Calu3 (cell line): ENCODE measurements around the gene CHMP2A. TPM values are rescaled to one million over a fixed set of nuclear protein-coding genes. Genes with fewer than 3 reads are reported as not detected.
A peak's percentile ranks its signal among the peaks of the same experiment; 100 is the strongest.

Source experiments
- BruUV-seq: library from RNA; stranded (reverse); fragments of 400-500 nt; replicated peaks from 2 replicates; lab custom pipeline; 2021; lab: Mats Ljungman, UMichigan
- CTCF ChIA-PET: fragments of 300-600 bp; sonication (Branson Sonifier 250); formaldehyde crosslinking; loops from one replicate; lab custom pipeline; 2022; ENCODE audit warnings: antibody characterized with exemption; lab: Charles Lee
- DNase-seq: peaks from one replicate; pipeline ENCODE4 v3.0.0; 2022
- H3K27ac Mint-ChIP-seq: one replicate; pipeline ENCODE4 v1.8.0; 2022; ENCODE audit warnings: mixed read lengths; ENCODE audit not compliant: unreplicated experiment
- H3K27me3 Mint-ChIP-seq: one replicate; pipeline ENCODE4 v1.8.0; 2022; ENCODE audit warnings: mixed read lengths; ENCODE audit not compliant: unreplicated experiment
- H3K36me3 Mint-ChIP-seq: one replicate; pipeline ENCODE4 v1.8.0; 2022; ENCODE audit warnings: mild to moderate bottlenecking, moderate library complexity, mixed read lengths; ENCODE audit not compliant: insufficient read depth, unreplicated experiment
- H3K4me1 Mint-ChIP-seq: one replicate; pipeline ENCODE4 v1.8.0; 2022; ENCODE audit warnings: mild to moderate bottlenecking, low read depth, mixed read lengths; ENCODE audit not compliant: unreplicated experiment
- H3K4me3 Mint-ChIP-seq: one replicate; pipeline ENCODE4 v1.8.0; 2022; ENCODE audit warnings: mild to moderate bottlenecking, low read depth, moderate library complexity, mixed read lengths; ENCODE audit not compliant: unreplicated experiment
- H3K9me3 Mint-ChIP-seq: one replicate; pipeline ENCODE4 v1.8.0; 2022; ENCODE audit warnings: low read depth, mixed read lengths; ENCODE audit not compliant: unreplicated experiment
- intact Hi-C: fragments of 100-400 bp; cut with micrococcal nuclease; formaldehyde crosslinking; loops from one replicate; pipeline ENCODE4 v1.10.0; 2022; ENCODE audit not compliant: unreplicated experiment
- total RNA-seq: library from RNA; stranded (reverse); gene quantifications from 2 replicates; pipeline ENCODE4 v1.2.3, GENCODE V29; 2022
- TF ChIP-seq, protein P1 (sequence below): fragments of 200-600 bp; IDR thresholded peaks from one replicate; pipeline ENCODE4 v1.8.0; 2022; ENCODE audit warnings: antibody characterized with exemption; ENCODE audit not compliant: unreplicated experiment

The CHMP2A gene
- total RNA-seq, 1 experiment from 2014 or later: 168 TPM

DNA sequence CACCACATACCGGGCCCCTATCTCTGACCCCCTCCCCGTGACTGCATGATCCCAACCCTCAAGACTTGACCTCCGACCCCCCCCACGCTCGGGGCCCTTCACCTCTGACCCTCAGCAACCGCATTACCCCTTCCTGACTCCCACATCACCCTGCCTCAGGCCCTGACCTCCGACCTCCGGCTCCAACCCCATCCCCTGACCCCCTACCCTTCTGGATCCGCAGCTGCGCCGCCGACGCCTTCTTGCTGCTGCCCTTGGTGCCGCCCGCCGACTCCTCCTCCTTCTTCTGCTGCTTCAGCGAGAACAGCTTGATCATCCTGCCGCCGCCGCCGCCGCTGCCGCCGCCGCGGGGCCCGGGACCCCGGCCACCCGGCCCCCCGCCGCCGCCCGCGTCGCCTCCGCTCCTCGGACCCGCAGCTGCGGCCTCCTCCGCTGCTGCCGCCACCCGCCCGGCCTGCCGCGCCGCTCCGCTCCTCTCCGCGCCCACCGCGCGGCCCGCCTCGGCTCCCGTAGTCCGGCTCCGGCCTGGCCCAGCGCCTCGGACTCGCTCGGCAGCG, 3.2 kb upstream of the CHMP2A start, which contains the start of gene UBE2M:
UBE2M (minus strand) TSS at position 546 of the 557 bp plus-strand sequence; CDS start at position 316, 230 bp downstream.
- peaks cover 97% of the 10 kb centered on the region for H3K36me3 Mint-ChIP-seq
- H3K4me1 Mint-ChIP-seq: peaks cover 39% of the 10 kb centered on the region
- no peaks in the 10 kb centered on the region for H3K9me3 Mint-ChIP-seq
- CTCF ChIA-PET: interaction anchor here (2.3 kb wide), 1 partner anchor 38 kb away, joined by 7 read pairs; the partner anchor contains the start of gene ZBTB45
- peak within 1 kb of the TSS; percentile 88 for H3K4me3 Mint-ChIP-seq
- DNase-seq: no peak
- BruUV-seq: no TSS peak
- H3K27ac Mint-ChIP-seq: peak within 1 kb of the TSS; percentile 93
- intact Hi-C loops: no loop called here
- peaks cover 20% of the 10 kb centered on the region for H3K27me3 Mint-ChIP-seq
- TF ChIP-seq, protein P1, sequence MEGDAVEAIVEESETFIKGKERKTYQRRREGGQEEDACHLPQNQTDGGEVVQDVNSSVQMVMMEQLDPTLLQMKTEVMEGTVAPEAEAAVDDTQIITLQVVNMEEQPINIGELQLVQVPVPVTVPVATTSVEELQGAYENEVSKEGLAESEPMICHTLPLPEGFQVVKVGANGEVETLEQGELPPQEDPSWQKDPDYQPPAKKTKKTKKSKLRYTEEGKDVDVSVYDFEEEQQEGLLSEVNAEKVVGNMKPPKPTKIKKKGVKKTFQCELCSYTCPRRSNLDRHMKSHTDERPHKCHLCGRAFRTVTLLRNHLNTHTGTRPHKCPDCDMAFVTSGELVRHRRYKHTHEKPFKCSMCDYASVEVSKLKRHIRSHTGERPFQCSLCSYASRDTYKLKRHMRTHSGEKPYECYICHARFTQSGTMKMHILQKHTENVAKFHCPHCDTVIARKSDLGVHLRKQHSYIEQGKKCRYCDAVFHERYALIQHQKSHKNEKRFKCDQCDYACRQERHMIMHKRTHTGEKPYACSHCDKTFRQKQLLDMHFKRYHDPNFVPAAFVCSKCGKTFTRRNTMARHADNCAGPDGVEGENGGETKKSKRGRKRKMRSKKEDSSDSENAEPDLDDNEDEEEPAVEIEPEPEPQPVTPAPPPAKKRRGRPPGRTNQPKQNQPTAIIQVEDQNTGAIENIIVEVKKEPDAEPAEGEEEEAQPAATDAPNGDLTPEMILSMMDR: no peak

DNA sequence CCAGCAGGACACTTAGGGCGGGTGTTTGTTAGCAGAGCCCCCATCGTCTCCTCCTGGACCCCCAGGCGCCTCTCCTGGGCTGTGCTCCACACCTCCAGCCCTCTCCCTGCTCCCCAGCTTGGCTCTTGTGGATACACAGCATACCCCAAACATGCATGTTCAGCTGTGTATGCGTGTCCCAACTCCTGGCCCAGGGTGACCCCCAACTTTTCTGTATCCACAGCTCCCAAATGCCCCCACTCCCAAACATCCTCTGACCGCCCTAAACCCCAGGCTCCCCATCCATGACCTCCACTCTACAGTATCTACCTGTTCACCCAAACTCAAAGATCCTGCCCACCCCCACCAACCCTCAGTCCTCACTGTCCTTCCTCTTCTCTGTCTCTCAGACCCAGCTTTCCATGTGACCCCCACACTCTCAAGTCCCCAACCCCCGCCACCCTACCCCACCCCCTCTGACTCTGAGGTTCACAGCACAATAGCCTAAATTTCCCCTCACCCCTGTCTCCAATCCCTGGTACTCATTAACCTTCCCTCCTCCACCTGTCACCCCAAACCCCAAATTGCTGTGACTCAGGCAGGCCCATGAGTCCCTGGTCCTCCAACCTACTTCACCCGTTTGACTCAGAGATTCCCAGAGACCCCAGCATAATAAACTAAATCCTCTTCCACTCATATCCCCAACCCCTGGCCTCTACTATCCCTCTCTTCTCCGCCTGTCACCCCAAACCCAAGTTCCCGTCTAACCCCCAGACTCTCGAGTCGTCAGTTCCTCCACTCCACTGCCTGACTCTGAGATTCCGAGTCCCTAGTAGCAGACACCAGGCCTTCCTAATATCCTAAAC, 2.5 kb upstream of the CHMP2A start:
- CTCF ChIA-PET: interaction anchor here (2.3 kb wide), 1 partner anchor 37 kb away, joined by 7 read pairs; the partner anchor contains the start of gene ZBTB45

DNA sequence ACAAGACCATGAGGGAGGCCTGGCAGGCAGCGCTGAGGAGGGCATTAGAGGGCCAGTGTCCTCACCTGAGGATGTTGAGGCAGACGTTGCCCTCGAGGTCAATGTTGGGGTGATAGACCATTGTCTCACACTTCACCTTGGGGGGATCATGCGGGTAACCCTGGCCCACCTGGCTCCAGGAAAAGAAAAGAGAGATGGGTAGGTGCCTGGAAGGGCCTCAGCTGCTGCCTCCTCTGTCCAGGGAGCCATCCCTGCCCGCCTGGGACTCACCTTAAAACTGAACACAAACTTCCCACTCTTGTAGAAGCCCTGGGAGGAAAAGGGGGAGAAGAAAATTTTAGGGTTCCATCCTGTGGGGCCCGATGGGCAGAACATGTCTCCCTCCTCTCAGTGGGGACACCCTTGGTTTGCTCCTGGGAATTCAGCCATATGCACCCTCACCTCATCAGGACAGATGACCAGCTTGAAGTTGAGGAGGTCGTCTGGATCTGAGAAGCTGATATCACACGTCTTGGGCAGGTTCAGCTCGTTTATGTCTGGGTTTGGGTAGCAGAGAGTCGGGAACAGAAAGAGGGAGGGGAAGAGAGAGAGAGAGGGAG, 1.8 kb upstream of the CHMP2A start:
- Mint-ChIP-seq H3K9me3 (no peaks in the 10 kb centered on the region), H3K36me3 (peaks cover 93% of the 10 kb centered on the region), H3K4me3 (peak overlapping the region; percentile 88), H3K4me1 (peaks cover 36% of the 10 kb centered on the region), H3K27ac (peak overlapping the region; percentile 93), H3K27me3 (peaks cover 10% of the 10 kb centered on the region)
- CTCF ChIA-PET: no interaction called here
- TF ChIP-seq, protein P1: no peak
- no TSS peak for BruUV-seq
- intact Hi-C loops: no loop called here
- DNase-seq: no peak

More for the DNA sequence above, 2.5 kb upstream of the CHMP2A start:
- no TSS peak for BruUV-seq
- no peaks in the 10 kb centered on the region for H3K9me3 Mint-ChIP-seq
- H3K36me3 Mint-ChIP-seq: peaks cover 97% of the 10 kb centered on the region
- intact Hi-C loops: no loop called here
- DNase-seq: no peak
- H3K4me1 Mint-ChIP-seq: peaks cover 39% of the 10 kb centered on the region
- peak overlapping the region; percentile 88 for H3K4me3 Mint-ChIP-seq
- peak overlapping the region; percentile 93 for H3K27ac Mint-ChIP-seq
- peaks cover 16% of the 10 kb centered on the region for H3K27me3 Mint-ChIP-seq
- TF ChIP-seq, protein P1: no peak

DNA sequence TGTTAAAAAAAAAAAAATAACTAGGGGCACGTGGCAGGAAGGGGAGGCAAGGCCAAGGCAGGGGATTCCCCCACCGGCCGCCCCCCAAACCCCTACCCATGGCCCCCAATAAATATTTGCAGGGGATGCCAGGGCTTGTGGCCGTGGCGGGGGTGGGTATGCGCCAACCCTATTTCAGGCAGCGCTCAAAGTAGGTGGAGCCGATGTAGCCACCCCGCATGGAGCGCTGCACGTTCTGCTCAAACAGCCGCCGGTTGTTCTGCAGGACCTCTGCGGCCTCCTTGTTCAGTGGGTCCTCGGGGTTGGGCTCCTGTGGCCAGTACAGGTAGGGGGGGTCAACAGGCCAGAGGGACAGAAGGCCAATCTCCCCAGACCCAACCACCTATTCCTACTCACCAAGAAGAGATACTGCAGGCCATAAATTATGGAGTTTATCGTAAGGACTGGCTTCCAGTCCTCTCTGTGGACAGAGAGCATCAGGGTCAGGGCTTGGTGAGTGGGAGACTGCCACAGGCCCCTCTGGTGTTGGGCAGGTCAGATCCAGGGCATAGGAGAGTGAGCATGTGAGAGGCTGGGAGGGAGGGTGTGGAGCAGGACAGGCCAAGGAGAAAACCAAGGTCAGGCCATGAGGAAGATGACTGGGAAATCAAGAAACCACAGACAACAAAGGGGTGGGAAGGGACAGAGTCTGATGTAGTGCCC, 1.2 kb upstream of the CHMP2A start:
- peaks cover 29% of the 10 kb centered on the region for H3K4me1 Mint-ChIP-seq
- peaks cover 4% of the 10 kb centered on the region for H3K27me3 Mint-ChIP-seq
- DNase-seq: no peak
- CTCF ChIA-PET: interaction anchor here (1.4 kb wide), 1 partner anchor 36 kb away, joined by 6 read pairs; the partner anchor contains the start of gene ZBTB45
- H3K9me3 Mint-ChIP-seq: no peaks in the 10 kb centered on the region
- TF ChIP-seq, protein P1: no peak
- peak overlapping the region; percentile 88 for H3K4me3 Mint-ChIP-seq
- BruUV-seq: TSS peak; percentile 4
- peak overlapping the region; percentile 93 for H3K27ac Mint-ChIP-seq
- intact Hi-C loops: no loop called here
- peaks cover 92% of the 10 kb centered on the region for H3K36me3 Mint-ChIP-seq
